Activated naive CD4-positive, alpha-beta T cell treated with anti-CD3 and anti-CD28 coated beads for 36 hours (primary cell): ENCODE measurements around the gene C18orf32. TPM values are rescaled to one million over a fixed set of nuclear protein-coding genes. Genes with fewer than 3 reads are reported as not detected.
"Not testable (repeated sequence)": the region's sequence is repeated elsewhere in the genome, so short reads cannot be mapped to it uniquely, and the experiment has no call there.

Experiments used
- CTCF ChIA-PET: fragments of 350-600 bp; sonication (Branson Sonifier 250); formaldehyde crosslinking; loops from one replicate; lab custom pipeline; 2021; ENCODE audit warnings: antibody characterized with exemption; lab: Charles Lee
- DNase-seq: peaks from one replicate; pipeline ENCODE4 v3.0.0-alpha.2; 2020
- H3K27ac Mint-ChIP-seq: one replicate; pipeline ENCODE4 v1.8.0; 2021; ENCODE audit warnings: mild to moderate bottlenecking, mixed read lengths
- H3K27me3 Mint-ChIP-seq: one replicate; pipeline ENCODE4 v1.8.0; 2021; ENCODE audit warnings: low read depth, mixed read lengths
- H3K36me3 Mint-ChIP-seq: one replicate; pipeline ENCODE4 v1.8.0; 2021; ENCODE audit warnings: low read depth, mixed read lengths
- H3K4me1 Mint-ChIP-seq: one replicate; pipeline ENCODE4 v1.8.0; 2021; ENCODE audit warnings: low read depth, mixed read lengths
- H3K4me3 Mint-ChIP-seq: one replicate; pipeline ENCODE4 v1.8.0; 2021; ENCODE audit warnings: mild to moderate bottlenecking, moderate library complexity, mixed read lengths
- H3K9me3 Mint-ChIP-seq: one replicate; pipeline ENCODE4 v1.8.0; 2021; ENCODE audit warnings: mixed read lengths
- intact Hi-C: fragments of 100-400 bp; cut with micrococcal nuclease; formaldehyde crosslinking; loops from one replicate; pipeline ENCODE4 v1.15.1; 2023
- total RNA-seq, 2 experiments: library from RNA; stranded (reverse); gene quantifications; one replicate each; pipeline ENCODE4 v1.2.3, GENCODE V29; 2021

Gene C18orf32
- 10 to 100 TPM; 24.1 to 26.6 TPM for total RNA-seq

DNA sequence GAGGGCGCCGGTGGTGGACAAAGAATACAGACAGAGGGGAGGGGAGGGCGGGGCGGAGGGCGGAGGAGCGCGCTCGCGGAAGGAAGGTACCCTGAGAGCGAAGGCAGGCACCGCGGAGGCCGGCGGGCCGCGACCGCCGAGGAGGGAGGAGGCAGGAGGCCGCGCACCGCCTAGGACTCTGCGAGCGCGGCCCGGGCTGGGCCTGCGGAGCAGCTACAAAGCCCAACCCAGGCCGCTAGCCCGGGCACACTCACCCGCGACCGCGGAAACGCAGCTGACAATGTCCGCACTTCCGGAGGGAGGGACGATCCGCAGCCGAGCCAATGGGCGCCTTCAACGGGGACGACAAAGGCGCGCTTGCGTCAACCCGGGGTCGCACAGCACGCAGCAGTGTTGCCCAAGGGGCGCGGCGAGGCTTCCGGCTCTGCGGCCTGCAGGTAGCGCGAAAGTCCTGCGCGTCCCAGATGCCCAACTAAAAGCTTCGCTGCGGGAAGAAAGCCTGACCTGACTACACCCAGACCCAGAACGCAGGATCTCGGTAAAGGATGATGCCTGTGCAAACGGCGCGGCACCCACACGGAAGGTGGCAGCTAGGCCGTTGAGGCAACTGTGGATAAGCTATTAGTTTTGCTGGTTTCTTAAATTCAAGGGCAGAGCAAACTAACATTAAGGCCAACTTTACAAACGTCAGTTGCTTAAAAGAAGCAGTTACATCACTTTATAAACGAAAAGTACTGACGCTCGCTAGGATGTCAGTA is at the start of gene C18orf32:
C18orf32 (minus strand) TSS at position 282 of the 758 bp plus-strand sequence. CDS start 3,486 bp downstream, outside the sequence.
- Mint-ChIP-seq H3K9me3 (no peaks in the 10 kb centered on the region), H3K36me3 (peaks cover 63% of the 10 kb centered on the region), H3K4me3 (peak within 1 kb of the TSS; percentile 94), H3K27ac (peak within 1 kb of the TSS; percentile 94), H3K27me3 (no peaks in the 10 kb centered on the region), H3K4me1 (peaks cover 63% of the 10 kb centered on the region)
- intact Hi-C loops, result loop anchor here (1.0 to 5.0 kb wide), 5 partner anchors 27 to 888 kb away; partner anchors contain the start of genes ACAA2, DYM and SKA1
- CTCF ChIA-PET, result no interaction called here
- peak; percentile 94 for DNase-seq

DNA sequence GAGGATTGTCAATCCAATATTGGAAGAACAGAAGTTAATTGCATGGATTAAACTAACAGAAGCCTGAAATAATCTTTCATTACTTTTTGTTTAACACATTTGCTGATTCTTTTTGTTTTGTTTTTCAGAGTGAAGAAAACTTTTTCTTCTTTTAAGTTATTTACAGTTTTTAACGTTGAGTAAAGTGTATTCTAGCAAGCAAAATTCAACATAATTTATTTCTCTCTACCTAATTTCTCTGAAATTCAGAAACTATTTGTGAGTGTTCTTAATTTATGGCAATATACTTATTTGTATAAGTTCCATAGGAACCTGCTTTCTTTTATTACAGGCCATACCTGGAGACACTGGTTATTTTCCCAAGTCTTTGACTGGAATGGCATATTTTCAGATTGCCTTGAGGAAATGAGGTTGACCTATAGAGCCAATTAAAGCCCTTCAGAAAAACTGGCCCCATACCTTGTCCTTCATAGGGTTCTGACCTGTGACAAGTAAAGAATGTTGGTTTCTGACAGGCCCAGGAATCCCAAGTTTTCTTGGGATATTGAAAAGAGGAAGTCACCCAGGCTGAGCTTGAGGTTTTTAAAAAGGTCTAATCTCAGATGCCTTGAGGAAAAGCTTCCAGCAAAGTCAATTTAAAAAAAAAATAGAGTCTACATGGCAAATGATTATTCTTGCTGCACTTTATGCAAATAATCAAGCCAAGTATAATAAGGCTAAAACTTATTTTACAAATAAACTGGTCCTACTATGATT is 48.0 kb upstream of the C18orf32 start:
- CTCF ChIA-PET, result interaction anchor here (0.6 kb wide), 1 partner anchor 294 kb away, joined by 5 read pairs; no protein-coding TSS in a partner anchor
- Mint-ChIP-seq H3K9me3 (peaks cover 2% of the 10 kb centered on the region), H3K27ac (no peak overlapping the region), H3K4me3 (no peak overlapping the region), H3K36me3 (no peaks in the 10 kb centered on the region), H3K4me1 (no peaks in the 10 kb centered on the region), H3K27me3 (peaks cover 5% of the 10 kb centered on the region)
- intact Hi-C loops, result no loop called here
- DNase-seq, result no peak

DNA sequence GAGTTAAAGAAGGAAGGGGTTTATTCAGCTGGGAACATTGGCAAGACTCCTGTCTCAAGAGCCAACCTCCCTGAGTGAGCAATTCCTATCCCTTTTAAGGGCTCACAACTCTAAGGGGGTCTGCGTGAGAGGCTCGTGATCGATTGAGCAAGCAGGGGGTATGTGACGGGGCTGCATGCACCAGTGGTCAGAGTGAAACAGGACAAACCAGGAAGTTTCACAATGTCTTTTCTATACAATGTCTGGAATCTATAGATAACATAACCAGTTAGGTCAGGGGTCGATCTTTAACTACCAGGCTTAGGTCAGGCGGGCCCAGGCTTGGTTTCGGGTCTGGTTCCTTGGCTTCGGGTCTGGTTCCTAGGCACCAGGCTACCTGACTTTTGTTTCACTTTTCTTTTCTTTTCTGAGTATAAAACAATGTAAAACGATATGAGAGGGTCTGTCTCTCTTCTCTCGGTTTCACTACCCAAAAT is 44.7 kb upstream of the C18orf32 start:
- CTCF ChIA-PET, result no interaction called here
- Mint-ChIP-seq H3K4me3 (no peak overlapping the region), H3K36me3 (no peaks in the 10 kb centered on the region), H3K27ac (no peak overlapping the region), H3K27me3 (peaks cover 9% of the 10 kb centered on the region), H3K4me1 (no peaks in the 10 kb centered on the region), H3K9me3 (peaks cover 2% of the 10 kb centered on the region)
- no peak for DNase-seq
- intact Hi-C loops, result no loop called here

DNA sequence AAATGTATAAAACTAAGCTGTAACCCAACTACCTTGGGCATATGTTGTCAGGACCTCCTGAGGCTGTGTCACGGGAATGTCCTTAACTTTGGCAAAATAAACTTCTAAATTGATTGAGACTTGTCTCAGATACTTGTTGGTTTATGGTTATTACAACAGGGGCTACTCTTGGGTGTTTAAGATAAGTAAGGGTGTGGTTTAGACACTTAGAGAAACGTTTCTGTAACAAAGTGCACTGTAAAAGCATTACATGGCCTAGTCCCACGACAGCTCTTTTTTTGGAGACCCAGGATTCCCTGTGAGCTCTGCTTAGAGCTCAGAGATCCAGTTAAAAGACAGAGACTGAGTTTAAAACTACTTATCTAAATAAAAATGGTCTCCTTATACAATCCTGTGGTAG is 42.6 kb upstream of the C18orf32 start:
- Mint-ChIP-seq H3K4me1 (no peaks in the 10 kb centered on the region), H3K27me3 (peaks cover 9% of the 10 kb centered on the region), H3K4me3 (no peak overlapping the region), H3K27ac (no peak overlapping the region), H3K9me3 (peaks cover 1% of the 10 kb centered on the region), H3K36me3 (no peaks in the 10 kb centered on the region)
- CTCF ChIA-PET, result interaction anchor here (1.0 kb wide), 1 partner anchor 23 kb away, joined by 3 read pairs; no protein-coding TSS in a partner anchor
- no peak for DNase-seq
- intact Hi-C loops, result no loop called here

DNA sequence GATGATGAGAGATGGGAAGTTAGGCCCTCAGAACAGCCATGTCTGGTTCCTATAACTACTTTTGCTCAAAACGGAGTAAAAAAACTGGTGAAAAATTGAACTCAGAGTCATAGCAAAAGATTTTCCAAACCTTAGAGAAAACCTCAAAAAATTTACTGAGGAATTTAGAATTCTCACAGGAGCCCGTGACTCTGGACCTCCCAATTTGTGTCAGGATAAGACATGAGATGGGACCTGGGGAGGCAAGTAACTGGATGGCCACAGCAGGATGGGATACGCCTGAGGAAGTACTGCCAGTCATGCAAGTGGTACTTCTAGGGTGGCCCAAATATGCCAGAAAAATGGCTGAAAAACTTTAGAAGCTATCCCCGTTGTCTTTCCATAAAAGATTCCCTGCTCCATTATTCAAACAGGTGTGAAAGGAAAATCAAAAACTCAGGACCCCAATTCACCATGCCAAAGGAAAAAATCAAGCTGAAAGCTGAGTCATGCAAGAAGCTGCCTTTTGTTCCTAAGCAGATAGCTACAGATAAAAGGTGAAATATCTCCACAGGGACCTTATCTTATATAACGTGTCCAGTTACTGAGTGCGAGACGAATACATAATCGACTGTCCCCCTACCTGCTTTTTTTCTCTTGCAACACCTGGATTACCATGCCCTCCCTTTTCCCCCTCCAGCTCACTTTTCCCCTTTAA is 40.7 kb upstream of the C18orf32 start:
- intact Hi-C loops, result no loop called here
- no peak overlapping the region for H3K27ac Mint-ChIP-seq
- no peaks in the 10 kb centered on the region for H3K4me1 Mint-ChIP-seq
- H3K9me3 Mint-ChIP-seq, result no peaks in the 10 kb centered on the region
- no peaks in the 10 kb centered on the region for H3K36me3 Mint-ChIP-seq
- peaks cover 6% of the 10 kb centered on the region for H3K27me3 Mint-ChIP-seq
- DNase-seq, result no peak
- H3K4me3 Mint-ChIP-seq, result no peak overlapping the region
- CTCF ChIA-PET, result interaction anchor here (0.6 to 1.3 kb wide), 3 partner anchors 332 to 1116 kb away, joined by 3 read pairs; no protein-coding TSS in a partner anchor

DNA sequence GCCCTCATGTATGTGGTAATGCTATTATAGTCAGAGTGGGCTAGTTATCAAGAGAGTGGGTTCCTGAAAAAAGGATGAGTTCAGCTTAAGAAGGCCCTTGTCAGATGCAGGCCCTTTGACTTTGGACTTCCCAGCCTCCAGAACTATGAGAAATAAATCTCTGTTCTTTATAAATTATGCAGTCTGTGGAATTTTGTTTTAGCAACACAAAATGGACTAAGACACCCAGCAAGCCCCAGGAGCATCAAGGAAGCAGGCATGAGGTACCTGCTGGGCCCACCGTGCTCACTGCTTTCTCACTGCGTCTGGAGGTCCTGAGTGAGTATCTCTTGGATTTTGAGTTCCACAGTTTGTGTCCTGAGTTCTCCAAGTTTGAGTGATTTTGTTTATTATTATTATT is 38.9 kb upstream of the C18orf32 start:
- no peak overlapping the region for H3K27ac Mint-ChIP-seq
- no peaks in the 10 kb centered on the region for H3K36me3 Mint-ChIP-seq
- no peaks in the 10 kb centered on the region for H3K9me3 Mint-ChIP-seq
- H3K4me3 Mint-ChIP-seq, result no peak overlapping the region
- CTCF ChIA-PET, result no interaction called here
- intact Hi-C loops, result no loop called here
- DNase-seq, result no peak
- peaks cover 6% of the 10 kb centered on the region for H3K27me3 Mint-ChIP-seq
- no peaks in the 10 kb centered on the region for H3K4me1 Mint-ChIP-seq

DNA sequence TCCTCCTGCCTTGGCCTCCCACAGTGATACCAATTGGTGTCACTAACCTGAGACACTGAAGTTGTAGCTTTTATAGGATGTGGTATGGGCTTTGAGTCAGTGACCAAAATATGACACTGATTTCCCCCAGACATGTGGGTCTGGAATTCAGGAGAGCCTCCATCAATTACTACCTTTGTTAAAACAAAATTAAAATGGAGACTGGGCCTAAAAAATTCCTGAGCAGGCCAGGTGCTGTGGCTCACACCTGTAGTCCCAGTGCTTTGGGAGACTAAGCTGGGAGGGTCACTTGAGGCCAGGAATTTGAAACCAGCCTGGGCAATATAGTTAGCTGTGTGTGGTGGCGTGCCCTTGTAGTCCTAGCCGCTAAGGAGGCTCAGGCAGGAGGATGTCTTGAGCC is 37.9 kb upstream of the C18orf32 start:
- intact Hi-C loops, result loop anchor here (5.0 kb wide), 1 partner anchor 242 kb away; no protein-coding TSS in a partner anchor
- CTCF ChIA-PET, result interaction anchor here (0.6 to 1.3 kb wide), 2 partner anchors 15 to 715 kb away, joined by 3 to 6 read pairs; no protein-coding TSS in a partner anchor
- Mint-ChIP-seq H3K27me3 (peaks cover 3% of the 10 kb centered on the region), H3K4me3 (no peak overlapping the region), H3K36me3 (no peaks in the 10 kb centered on the region), H3K27ac (no peak overlapping the region), H3K9me3 (no peaks in the 10 kb centered on the region), H3K4me1 (no peaks in the 10 kb centered on the region)
- no peak for DNase-seq

DNA sequence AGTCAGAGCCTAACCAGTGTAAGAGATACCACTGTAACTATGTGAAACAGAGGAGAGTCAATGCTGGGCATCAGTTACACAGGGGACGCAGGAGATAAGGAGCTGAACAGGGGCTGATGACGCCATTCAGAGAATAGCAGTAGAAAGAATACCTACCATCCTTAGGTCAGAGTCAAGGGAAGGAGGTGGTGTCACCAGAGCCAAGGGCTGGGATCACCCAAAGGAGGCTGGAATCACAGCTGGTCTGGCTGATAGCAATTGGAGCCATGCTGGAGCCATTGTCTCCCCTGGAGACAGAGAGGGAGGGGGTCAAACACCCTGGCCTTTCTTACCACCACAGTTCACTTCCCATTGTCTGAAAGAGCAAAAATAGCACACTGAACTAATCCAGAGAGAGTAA is 37.3 kb upstream of the C18orf32 start:
- DNase-seq, result no peak
- H3K36me3 Mint-ChIP-seq, result no peaks in the 10 kb centered on the region
- intact Hi-C loops, result loop anchor here (5.0 kb wide), 1 partner anchor 243 kb away; no protein-coding TSS in a partner anchor

DNA sequence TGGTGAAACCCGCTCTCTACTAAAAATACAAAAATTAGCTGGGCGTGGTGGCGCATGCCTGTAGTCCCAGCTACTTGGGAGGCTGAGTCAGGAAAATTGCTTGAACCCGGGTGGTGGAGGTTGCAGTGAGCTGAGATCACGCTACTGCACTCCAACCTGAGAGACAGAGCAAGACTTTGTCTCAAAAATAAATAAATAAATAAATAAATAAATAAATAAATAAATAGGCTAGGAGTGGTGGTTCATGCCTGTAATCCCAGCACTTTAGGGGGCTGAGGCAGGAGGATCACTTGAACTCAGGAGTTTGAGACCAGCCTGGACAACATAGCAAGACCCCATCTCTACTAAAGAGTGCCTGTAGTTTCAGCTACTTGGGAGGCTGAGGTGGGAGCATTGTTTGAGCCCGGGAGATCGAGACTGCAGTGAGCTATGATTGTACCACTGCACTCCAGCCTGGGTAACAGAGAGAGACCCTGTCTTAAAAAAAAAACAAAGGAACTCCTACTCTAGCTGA is 36.6 kb upstream of the C18orf32 start:
- not testable (repeated sequence) for H3K27me3 Mint-ChIP-seq, DNase-seq, H3K4me3 Mint-ChIP-seq, H3K36me3 Mint-ChIP-seq, H3K27ac Mint-ChIP-seq, H3K9me3 Mint-ChIP-seq, H3K4me1 Mint-ChIP-seq
- CTCF ChIA-PET, result interaction anchor here (0.6 to 1.3 kb wide), 2 partner anchors 13 to 368 kb away, joined by 4 to 6 read pairs; no protein-coding TSS in a partner anchor
- intact Hi-C loops, result loop anchor here (5.0 kb wide), 1 partner anchor 244 kb away; no protein-coding TSS in a partner anchor

More for the DNA sequence above, 37.3 kb upstream of the C18orf32 start:
- H3K27me3 Mint-ChIP-seq, result peaks cover 2% of the 10 kb centered on the region
- no peak overlapping the region for H3K4me3 Mint-ChIP-seq
- CTCF ChIA-PET, result interaction anchor here (0.6 to 1.3 kb wide), 2 partner anchors 14 to 367 kb away, joined by 4 to 6 read pairs; no protein-coding TSS in a partner anchor
- H3K27ac Mint-ChIP-seq, result no peak overlapping the region
- H3K4me1 Mint-ChIP-seq, result no peaks in the 10 kb centered on the region
- no peaks in the 10 kb centered on the region for H3K9me3 Mint-ChIP-seq

DNA sequence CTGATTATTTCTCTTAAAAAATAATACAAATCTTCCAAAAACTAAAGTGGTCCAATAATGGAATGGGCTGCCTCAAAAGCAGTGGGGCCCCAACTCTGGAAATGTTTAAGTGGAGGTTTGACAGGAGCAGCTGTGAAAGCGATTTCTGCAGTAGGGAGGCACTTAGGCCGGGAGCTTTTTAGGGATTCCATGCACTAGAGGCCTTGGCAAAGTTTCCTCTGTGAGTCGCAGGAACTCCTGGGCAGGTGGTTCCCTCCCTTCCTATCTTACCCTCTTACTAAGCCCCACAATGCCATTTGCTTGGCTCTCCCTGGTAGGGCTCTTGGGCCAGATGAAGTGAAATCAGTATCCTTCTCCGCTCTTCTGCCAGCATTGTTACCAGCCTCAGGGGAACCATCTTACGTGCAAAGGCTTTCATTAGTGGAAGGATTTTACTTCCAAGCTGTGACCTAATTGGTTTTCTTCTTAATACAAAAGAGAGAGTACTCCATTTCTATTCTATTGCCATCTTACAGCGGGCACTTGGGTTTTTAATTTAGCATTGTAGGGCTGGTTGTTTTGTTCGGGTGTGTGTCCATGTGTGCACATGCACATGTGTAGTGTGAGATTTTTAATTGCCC is 34.3 kb upstream of the C18orf32 start:
- Mint-ChIP-seq H3K27ac (no peak overlapping the region), H3K4me3 (no peak overlapping the region), H3K4me1 (no peaks in the 10 kb centered on the region), H3K36me3 (no peaks in the 10 kb centered on the region), H3K27me3 (peaks cover 3% of the 10 kb centered on the region), H3K9me3 (no peaks in the 10 kb centered on the region)
- CTCF ChIA-PET, result no interaction called here
- no peak for DNase-seq
- intact Hi-C loops, result loop anchor here (5.0 kb wide), 1 partner anchor 246 kb away; no protein-coding TSS in a partner anchor

DNA sequence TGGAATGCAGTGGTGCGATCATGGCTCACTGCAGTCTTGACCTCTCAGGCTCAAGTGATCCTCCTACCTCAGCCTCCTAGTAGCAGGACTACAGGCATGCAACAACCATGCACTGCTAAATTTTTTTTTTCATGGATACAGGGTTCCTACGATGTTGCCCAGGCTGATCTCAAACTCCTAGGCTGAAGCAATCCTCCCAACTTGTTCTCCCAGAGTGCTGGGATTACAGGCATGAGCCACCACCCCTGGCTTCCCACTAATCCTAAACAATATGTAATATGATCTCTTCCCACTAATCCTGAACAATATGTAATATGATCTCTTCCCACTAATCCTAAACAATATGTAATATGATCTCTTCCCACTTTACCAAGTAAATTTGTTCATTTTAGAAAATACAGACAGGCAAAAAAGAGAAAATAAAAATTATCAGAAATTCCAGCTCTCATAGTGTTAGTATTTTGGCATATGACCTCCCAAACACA is 33.7 kb upstream of the C18orf32 start:
- no peak for DNase-seq
- CTCF ChIA-PET, result no interaction called here
- Mint-ChIP-seq H3K36me3 (no peaks in the 10 kb centered on the region), H3K9me3 (no peaks in the 10 kb centered on the region), H3K4me1 (no peaks in the 10 kb centered on the region), H3K27ac (no peak overlapping the region), H3K4me3 (no peak overlapping the region), H3K27me3 (peaks cover 3% of the 10 kb centered on the region)
- intact Hi-C loops, result loop anchor here (5.0 kb wide), 1 partner anchor 247 kb away; no protein-coding TSS in a partner anchor
